Glomerular visceral epithelial cell (primary cell): ENCODE data around the gene SFPQ.
"Not testable (repeated sequence)": the region's sequence is repeated elsewhere in the genome, so short reads cannot be mapped to it uniquely, and the experiment has no call there.

Experiments used
- DNase-seq: peaks from one replicate; pipeline ENCODE4 v3.0.0-alpha.2; 2016; ENCODE audit errors: extremely low spot score

SFPQ gene

GRCh38 chr1:35143737-35144508 lies 49.0 kb downstream of the SFPQ start:
- no peak for DNase-seq

GRCh38 chr1:35142728-35143127 lies 50.2 kb downstream of the SFPQ start:
- not testable (repeated sequence) for DNase-seq

GRCh38 chr1:35142294-35142693 lies 50.7 kb downstream of the SFPQ start:
- not testable (repeated sequence) for DNase-seq

GRCh38 chr1:35137590-35137989 lies 55.4 kb downstream of the SFPQ start:
- DNase-seq, result not testable (repeated sequence)

- no peak for DNase-seq
Observed at GRCh38 chr1:35136780-35137179, 56.2 kb downstream of the SFPQ start.
